GM18907 (cell line): ENCODE measurements around the gene CAMK1D.

Experiments
- ATAC-seq: cut with Tn5 transposase; IDR thresholded peaks from one replicate; pipeline ENCODE4 v1.9.1; 2021; ENCODE audit warnings: mild to moderate bottlenecking, moderate library complexity; ENCODE audit not compliant: unreplicated experiment

The CAMK1D gene

GRCh38 chr10:12777840-12778585, 428.7 kb downstream of the CAMK1D start:
- no peak for ATAC-seq

DNA sequence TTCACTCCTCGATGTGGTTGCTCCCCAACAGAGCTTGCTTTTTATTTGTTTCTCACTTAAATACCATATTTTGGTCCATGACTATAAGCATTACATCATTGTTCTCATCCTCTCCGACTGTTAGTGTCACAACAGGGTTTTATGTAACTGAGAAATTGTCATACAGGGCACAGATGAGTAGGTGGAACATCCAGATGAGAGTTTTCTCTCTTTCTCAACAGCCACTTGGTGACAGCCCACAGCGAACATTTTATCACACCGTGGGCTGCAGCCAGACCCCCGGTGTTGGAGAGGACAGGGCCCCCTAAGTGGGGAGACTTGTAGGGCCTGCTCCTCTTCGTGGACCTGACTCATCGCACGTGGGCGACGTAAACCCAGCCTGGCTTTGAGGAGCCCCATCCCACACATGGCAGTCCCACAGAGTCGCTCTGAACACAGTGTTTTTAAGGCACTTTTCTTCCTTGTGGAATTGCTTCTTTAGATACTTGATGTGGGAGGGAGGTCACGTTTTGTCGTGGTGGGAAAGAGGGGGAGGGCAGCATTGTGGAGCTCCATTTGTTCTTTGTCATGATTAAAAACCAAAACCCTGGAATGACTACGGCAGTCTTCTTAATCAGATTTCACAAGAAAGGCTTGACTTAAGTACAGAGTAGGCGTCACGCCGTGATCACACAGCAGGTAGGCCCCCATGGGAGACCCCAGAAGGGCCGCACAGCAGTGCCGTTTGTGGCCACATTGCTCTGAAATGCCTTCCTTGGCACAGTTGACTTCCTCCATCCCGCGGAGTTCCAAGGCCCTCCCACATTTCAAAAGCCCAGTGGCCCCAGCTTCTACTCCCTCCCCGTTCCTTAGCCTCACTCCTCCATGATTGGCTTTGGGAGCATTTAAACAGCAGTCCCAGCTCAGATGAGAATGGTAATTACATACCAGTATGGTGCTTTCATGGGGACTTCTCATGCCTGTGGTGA, 431.6 kb downstream of the CAMK1D start:
- no peak for ATAC-seq

GRCh38 chr10:12781976-12782375, 432.6 kb downstream of the CAMK1D start:
- ATAC-seq: no peak

GRCh38 chr10:12782537-12782936, 433.2 kb downstream of the CAMK1D start:
- ATAC-seq: no peak

DNA sequence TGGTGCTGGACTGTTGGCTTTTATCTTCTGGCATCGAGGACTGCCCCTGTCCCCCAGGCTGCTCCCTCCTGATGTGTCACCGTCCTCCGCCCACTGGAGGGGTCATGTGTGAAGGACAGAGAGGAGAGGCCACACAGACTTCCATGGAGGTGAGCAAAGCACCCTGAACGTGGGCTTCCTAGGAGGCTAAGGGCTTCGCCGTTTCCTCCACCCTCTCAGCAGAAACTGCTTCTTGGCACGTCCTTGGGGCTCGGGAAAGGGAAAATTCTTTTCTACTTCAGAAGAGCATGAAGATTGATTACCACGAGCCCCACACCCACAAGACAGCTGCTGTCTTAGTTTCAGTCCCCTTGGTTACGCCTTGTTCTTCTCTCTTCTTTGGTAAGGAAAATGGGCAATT, 433.9 kb downstream of the CAMK1D start:
- ATAC-seq: no peak

GRCh38 chr10:12784646-12785045, 435.3 kb downstream of the CAMK1D start:
- ATAC-seq: no peak

- ATAC-seq: no peak
Measured at GRCh38 chr10:12785415-12785831, 436.1 kb downstream of the CAMK1D start.

- no peak for ATAC-seq
Measured at GRCh38 chr10:12787297-12787696, 437.9 kb downstream of the CAMK1D start.

GRCh38 chr10:12788277-12788676, 438.9 kb downstream of the CAMK1D start:
- ATAC-seq: no peak

- ATAC-seq: no peak
Measured at GRCh38 chr10:12790270-12790669, 440.9 kb downstream of the CAMK1D start.

GRCh38 chr10:12791728-12792127, 442.4 kb downstream of the CAMK1D start:
- no peak for ATAC-seq

- ATAC-seq: no peak
Measured at GRCh38 chr10:12792889-12793556, 443.7 kb downstream of the CAMK1D start.

DNA sequence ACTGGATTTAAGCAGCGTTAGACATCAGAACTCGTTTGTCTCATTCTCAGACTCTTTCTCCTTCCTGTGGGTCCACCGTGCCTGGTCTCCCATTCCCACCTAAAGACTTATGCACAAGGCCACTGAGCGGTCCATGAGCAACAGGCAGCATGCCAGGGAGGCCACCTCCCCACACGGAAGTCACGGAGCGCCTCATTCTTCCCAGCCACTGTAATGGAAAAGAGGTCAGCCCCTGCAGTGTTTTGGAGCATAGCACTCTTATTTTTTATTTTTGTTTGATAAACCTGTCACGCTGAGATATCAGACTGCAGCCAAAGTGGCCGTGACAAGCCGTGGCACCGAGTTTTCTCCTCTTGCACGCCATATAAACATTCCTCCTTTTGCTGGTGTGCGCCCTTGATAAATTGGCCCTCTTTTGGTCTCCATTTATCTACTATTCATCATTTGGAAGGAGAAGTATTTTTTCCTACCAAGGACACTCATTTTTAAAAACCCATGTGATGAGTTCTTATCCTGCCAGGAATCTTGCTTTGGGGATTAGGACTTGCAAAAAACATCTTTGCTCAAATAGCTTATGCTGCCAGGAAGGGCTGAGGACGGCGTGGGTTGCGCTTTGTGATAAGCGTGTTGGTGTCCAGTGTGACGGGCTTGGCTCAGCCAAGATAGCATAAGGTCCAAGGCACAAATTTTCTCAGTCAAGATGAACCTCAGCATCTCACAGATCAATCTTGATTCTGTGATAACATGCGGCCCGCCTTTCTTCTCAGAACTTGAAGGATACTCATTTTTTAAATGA, 446.2 kb downstream of the CAMK1D start:
- no peak for ATAC-seq

DNA sequence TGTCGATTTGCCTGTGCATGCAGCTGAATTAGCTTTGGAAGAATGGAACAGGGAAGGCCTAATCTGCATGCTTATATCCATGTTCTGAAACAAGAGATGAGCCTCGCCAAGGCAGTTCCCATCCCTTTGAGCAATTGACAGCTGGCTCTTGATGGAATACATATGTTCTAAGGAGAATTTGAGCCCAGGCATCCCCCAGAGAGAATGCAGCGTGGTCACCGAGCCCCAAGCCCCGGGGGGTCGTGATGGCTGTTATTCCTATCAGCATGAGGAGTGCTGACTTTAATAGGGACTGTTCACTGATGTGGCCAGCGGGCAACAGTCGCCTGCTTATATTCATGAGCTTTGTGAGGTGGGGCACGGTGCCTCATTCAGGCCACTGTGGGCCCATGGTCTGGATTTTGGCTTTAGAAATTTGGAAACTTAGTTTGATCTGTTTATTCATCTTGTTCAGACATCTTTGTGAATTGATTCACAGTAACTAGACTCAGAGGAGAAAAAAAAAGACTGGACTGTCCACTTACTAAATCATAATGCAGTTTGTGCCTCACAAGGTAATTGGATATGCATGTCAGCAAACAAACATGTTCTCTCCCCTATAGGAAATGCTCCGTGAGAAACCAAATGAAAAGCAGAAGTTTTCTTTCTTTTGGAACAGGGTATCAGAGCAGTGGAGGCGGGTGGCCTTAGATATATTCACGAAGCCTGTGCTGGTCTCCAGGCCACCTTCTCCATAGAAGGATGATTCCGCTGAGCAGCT, 447.2 kb downstream of the CAMK1D start:
- ATAC-seq: no peak

GRCh38 chr10:12797471-12798262, 448.3 kb downstream of the CAMK1D start:
- no peak for ATAC-seq

GRCh38 chr10:12799144-12799543, 449.8 kb downstream of the CAMK1D start:
- no peak for ATAC-seq

DNA sequence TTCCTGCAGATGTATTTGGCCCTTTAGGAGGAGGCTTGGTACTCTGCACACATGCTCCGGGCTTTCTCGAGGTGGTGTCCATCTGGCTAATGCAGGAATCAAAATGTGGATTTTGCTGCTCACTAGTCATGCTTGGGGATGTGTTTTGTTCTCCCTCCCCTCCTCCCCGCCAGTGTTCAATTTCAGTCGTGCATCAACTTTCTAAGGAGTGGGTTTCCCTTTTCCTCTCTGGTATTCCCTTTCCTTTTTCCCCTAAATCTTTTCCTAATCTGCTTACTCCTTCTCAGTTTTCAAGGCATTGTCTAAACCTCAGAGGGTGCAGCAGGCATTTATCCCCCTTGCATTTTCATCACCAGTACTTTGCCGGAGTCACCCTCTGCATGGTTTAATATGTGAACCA, 450.4 kb downstream of the CAMK1D start:
- no peak for ATAC-seq

DNA sequence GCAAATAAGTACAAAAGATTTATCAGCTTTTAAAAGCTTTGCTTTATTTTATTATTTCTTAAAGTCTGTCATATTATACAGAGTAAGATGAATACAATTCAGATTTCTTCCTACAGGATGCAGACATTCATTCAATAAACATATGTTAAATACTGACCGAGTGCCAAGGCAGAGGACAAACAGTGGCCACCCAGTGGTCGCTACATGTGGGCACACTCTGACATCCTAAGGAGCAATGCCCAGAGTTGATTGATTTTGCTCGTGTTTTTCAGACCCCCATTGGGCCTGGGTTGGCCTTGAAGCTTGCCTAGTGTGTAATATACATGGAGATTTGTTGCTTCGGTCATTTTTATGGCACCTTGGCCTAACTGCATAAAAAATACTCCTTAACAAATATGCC, 451.0 kb downstream of the CAMK1D start:
- ATAC-seq: no peak
